GM23248 (cell line): ENCODE results near the gene PPEF1.

ENCODE experiments used
- EZH2 ChIP-seq: fragments of 200-600 bp; sonication (generic); IDR thresholded peaks from 2 replicates; pipeline ENCODE4 v1.6.1; 2018; ENCODE audit warnings: antibody characterized with exemption, mild to moderate bottlenecking; ENCODE audit not compliant: insufficient read depth, poor library complexity, severe bottlenecking
- EZH2phosphoT487 ChIP-seq: fragments of 200-600 bp; sonication (generic); IDR thresholded peaks from 2 replicates; pipeline ENCODE4 v1.6.1; 2018; ENCODE audit warnings: antibody characterized with exemption, moderate library complexity, mild to moderate bottlenecking, low read depth; ENCODE audit not compliant: insufficient read depth

- no peak for TF ChIP-seq EZH2phosphoT487
- no peak for TF ChIP-seq EZH2
These were observed 33.0 kb upstream of the PPEF1 start for GRCh38 chrX:18674417-18674787.
